Heart left ventricle (tissue), 16 donors: ENCODE results near the gene EIF6. TPM values are rescaled to one million over a fixed set of nuclear protein-coding genes. Genes with fewer than 3 reads are reported as not detected.
A peak's percentile ranks its signal among the peaks of the same experiment; 100 is the strongest.

ENCODE experiments used
- ATAC-seq, 4 donors: fragments of 200-7000 bp; cut with Tn5 transposase; one replicate each; pipeline ENCODE4 v1.9.1; 2020 to 2022; ENCODE audit warnings: moderate library complexity in 4 of 4, mild to moderate bottlenecking in 3 of 4, moderate number of reproducible peaks in 1 of 4
- DNase-seq, 5 donors: peaks; one replicate each; pipeline ENCODE4 v3.0.0-alpha.2; 2020
- H3K27ac ChIP-seq, 12 donors: fragments of 200-600 bp; sonication (generic) in 4 of 12; one replicate each; pipeline versions ENCODE4 v1.5.0 to v1.8.0; 2016 to 2022; ENCODE audit warnings: mild to moderate bottlenecking in 2 of 12
- H3K27me3 ChIP-seq, 9 donors: fragments of 200-600 bp; sonication (generic) in 2 of 9; one replicate each; pipeline versions ENCODE4 v1.5.1 to v1.8.0; 2016 to 2022; ENCODE audit warnings: mild to moderate bottlenecking in 3 of 9
- H3K36me3 ChIP-seq, 9 donors: fragments of 200-600 bp; sonication (generic) in 2 of 9; one replicate each; pipeline versions ENCODE4 v1.5.0 to v1.8.0; 2018 to 2022; ENCODE audit warnings: mild to moderate bottlenecking in 2 of 9
- H3K4me1 ChIP-seq, 12 donors: fragments of 200-600 bp; sonication (generic) in 4 of 12; one replicate each; pipeline versions ENCODE4 v1.5.0 to v1.8.0; 2016 to 2022; ENCODE audit warnings: mild to moderate bottlenecking in 3 of 12
- H3K4me3 ChIP-seq, 12 donors: fragments of 200-600 bp; sonication (generic) in 4 of 12; one replicate each; pipeline versions ENCODE4 v1.5.0 to v1.8.0; 2017 to 2022; ENCODE audit warnings: mild to moderate bottlenecking in 9 of 12, moderate library complexity in 4 of 12
- H3K9me3 ChIP-seq, 12 donors: fragments of 200-600 bp; sonication (generic) in 4 of 12; one replicate each; pipeline versions ENCODE4 v1.5.0 to v1.8.0; 2016 to 2022; ENCODE audit warnings: mild to moderate bottlenecking in 1 of 12
- POLR2A ChIP-seq, 2 donors: fragments of 450-650 bp; IDR thresholded peaks; one replicate each; pipeline ENCODE4 v1.6.1; 2017; ENCODE audit warnings: antibody characterized with exemption in 2 of 2, mild to moderate bottlenecking in 2 of 2, moderate library complexity in 2 of 2
- WGBS, 4 donors: extraction: QIAGEN DNeasy Blood & Tissue Kit in 2 of 4; methylation state at CpG; one replicate each; pipeline versions ENCODE4 v1.1.5 to v1.1.7; 2013 to 2018; 5-methylcytosine and 5-hydroxymethylcytosine counted together
- intact Hi-C, 10 donors: fragments of 100-400 bp; cut with DNase I; formaldehyde crosslinking; loops; one replicate each; pipeline versions ENCODE4 v1.11.1 to v1.14.2; 2022
- polyA plus RNA-seq, 2 donors: library from polyadenylated mRNA; stranded (reverse); fragments of 200-250 nt; gene quantifications; one replicate each; pipeline ENCODE4 v1.2.3, GENCODE V29; 2013
- total RNA-seq, 9 donors: library from RNA; depleted of rRNA in 2 of 9; stranded (reverse); fragments of >200 nt in 2 of 9; fragmentation: NEBNext Ultra II Directional in 3 of 9; extraction: Animal tissue kit (Norgen Biotek cat#: 25700) in 3 of 9; gene quantifications; one replicate each; pipeline versions ENCODE4 v1.1.0 to v1.2.4, GENCODE V29; 2016 to 2023
- TF ChIP-seq, protein P1 (sequence below), 12 donors: fragments of 200-600 bp; sonication (generic) in 4 of 12; IDR thresholded peaks; one replicate each; pipeline versions ENCODE4 v1.5.0 to v1.8.0; 2018 to 2022; ENCODE audit warnings: antibody characterized with exemption in 12 of 12, mild to moderate bottlenecking in 5 of 12
- donor health status: ischemic (EF 13 %, LVEDD 7.1; RV severe dilation, severe dysfunction).
- donor health status: healthy with polysubstance abuse.
- donor health status: DM: no; HTN: yes; CAD: no.
- donor health status: DM: no; HTN: no; CAD: no.
- donor health status: ischemic (EF 25% LVEDD 6.9; RV normal size, moderate dysfunction).
- donor health status: ischemic (EF 25% LVEDD 5.7; RV mildly dilated, moderate dysfunction).
- donor health status: healthy.
- donor health status: DM: yes; HTN: yes; CAD: no.
- donor health status: ischemic (EF 35%, LVEDD 5.7; RV mildly dilated, moderate dysfunction).
- donor health status: nonischemic (EF 11% LVEDD 7.7; RV severe dilation, severe dysfunction).
- donor health status: DM: yes; HTN: yes; CAD: no.
- donor health status: PGD.
- donor health status: ischemic (EF 29% LVEDD 5.4; RV normal size, mild dysfunction).
- donor health status: nonischemic (EF 23%, LVEDD 6.1; RV moderate dilation, normal function).

EIF6 gene
- total and polyA plus RNA-seq, 11 donors = 27.5 to 150 (median 42.1) TPM

DNA sequence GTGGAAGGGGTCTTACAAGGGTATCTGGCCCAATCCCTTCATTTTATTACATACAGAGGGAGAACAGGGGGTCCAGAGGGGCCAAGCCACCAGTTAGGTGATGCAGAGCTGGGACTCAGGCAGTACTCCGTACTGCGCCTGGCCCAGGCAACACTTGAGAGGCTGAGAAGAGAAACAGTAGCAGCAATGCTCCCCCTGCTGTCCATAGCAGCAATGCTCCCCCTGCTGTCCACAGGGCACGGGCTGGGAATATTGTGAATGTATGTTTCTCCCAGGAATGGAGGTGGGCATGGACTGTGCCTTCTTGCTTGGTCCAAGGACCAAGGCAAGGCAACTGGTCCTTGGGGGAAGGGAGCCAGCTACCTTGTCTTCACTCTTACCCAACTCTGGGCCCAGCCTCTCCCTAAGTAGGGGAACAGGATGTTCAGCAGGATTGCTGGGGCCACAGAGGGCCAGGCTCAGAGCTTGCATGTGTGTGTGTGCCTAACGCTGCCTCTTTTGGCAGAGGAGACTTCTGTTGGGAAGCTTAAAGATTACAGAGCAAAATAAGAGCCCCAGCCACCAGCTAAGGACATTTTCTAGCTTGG is 22.5 kb upstream of the EIF6 start:
- Histone ChIP-seq H3K27ac (peak overlapping the region; percentile 8 to 78 (median 56)), H3K4me3 (no peak overlapping the region), H3K27me3 (no peaks in the 10 kb centered on the region), H3K9me3 (no peaks in the 10 kb centered on the region), H3K4me1 (peaks cover 0 to 36% (median 18%) of the 10 kb centered on the region in 12 donors), H3K36me3 (peaks cover 0 to 25% (median 11%) of the 10 kb centered on the region in 9 donors)
- ATAC-seq = peak; percentile 37 to 61 (median 59)
- TF ChIP-seq POLR2A (IDR thresholded peaks at IDR 0.05) = no peak
- TF ChIP-seq, protein P1, sequence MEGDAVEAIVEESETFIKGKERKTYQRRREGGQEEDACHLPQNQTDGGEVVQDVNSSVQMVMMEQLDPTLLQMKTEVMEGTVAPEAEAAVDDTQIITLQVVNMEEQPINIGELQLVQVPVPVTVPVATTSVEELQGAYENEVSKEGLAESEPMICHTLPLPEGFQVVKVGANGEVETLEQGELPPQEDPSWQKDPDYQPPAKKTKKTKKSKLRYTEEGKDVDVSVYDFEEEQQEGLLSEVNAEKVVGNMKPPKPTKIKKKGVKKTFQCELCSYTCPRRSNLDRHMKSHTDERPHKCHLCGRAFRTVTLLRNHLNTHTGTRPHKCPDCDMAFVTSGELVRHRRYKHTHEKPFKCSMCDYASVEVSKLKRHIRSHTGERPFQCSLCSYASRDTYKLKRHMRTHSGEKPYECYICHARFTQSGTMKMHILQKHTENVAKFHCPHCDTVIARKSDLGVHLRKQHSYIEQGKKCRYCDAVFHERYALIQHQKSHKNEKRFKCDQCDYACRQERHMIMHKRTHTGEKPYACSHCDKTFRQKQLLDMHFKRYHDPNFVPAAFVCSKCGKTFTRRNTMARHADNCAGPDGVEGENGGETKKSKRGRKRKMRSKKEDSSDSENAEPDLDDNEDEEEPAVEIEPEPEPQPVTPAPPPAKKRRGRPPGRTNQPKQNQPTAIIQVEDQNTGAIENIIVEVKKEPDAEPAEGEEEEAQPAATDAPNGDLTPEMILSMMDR (IDR thresholded peaks at IDR 0.05) = peak; percentile 35 to 77 (median 62)
- intact Hi-C loops = loop anchor here in 3 of 10 donors (2.0 to 5.0 kb wide), 4 partner anchors 20 to 138 kb away; partner anchors contain the start of gene GDF5 (in 1 of the 3)
- peak in 2 of 5 donors; percentile 40 to 51 for DNase-seq
- WGBS, 4 donors = 20 to 52% (median 36%) methylated on average over 2 to 4 of the region's 4 CpGs

DNA sequence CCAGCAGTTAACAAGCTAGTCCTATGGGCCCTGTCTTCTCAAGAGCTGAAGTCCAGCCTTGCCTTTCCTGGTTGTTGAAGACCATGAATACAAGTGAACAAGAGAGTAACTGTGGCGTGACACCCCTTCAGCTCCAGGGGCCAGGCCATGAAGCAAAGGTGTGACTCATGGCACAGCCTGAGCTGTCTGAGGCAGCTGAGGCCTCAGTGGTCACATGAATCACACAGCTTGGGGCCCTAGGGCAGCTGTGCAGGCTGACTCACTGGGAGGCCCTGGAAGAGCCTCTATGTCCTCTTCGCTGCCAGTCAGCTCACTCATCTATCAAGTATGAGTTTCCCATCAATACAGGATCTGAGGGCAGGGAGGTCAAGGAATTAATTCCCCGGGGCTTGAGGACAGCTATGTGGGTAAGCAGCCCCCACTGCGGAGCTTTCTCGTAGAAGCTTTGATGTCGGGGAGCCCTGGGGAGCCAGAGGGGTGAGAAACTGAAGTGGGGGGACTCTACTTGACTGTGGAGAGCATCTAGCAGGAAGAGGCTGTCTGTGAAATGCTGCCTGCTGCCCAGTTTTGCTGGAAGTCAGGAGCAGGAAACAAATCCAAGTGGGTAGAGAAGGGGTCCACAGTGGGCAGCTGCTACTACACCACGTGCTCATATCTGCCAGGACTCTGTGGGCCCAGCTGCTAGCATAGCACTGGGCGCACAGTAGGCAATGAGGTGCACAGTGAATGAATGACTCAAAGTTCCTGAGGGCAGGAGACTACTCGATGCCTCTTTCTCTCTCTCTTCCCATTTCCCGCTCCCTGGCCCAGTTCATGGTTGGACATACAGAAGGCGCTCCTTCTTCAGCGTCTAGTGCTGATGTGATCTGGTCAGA is 21.3 kb upstream of the EIF6 start:
- intact Hi-C loops = loop anchor here in 7 of 10 donors (2.0 to 5.0 kb wide), 7 partner anchors 21 to 141 kb away; partner anchors contain the start of gene GDF5 (in 6 of the 7)
- H3K36me3 ChIP-seq = peaks cover 0 to 25% (median 8%) of the 10 kb centered on the region in 9 donors
- no peak overlapping the region for H3K4me3 ChIP-seq
- TF ChIP-seq, protein P1 (IDR thresholded peaks at IDR 0.05) = no peak
- TF ChIP-seq POLR2A (IDR thresholded peaks at IDR 0.05) = no peak
- WGBS, 4 donors = 88 to 92% (median 91%) methylated on average over 11 to 12 of the region's 12 CpGs
- H3K27ac ChIP-seq = peak overlapping the region in 3 of 12 donors; percentile 20 to 78 (median 48)
- H3K27me3 ChIP-seq = no peaks in the 10 kb centered on the region
- no peaks in the 10 kb centered on the region for H3K9me3 ChIP-seq
- peaks cover 0 to 36% (median 18%) of the 10 kb centered on the region in 12 donors for H3K4me1 ChIP-seq
- DNase-seq (peak in 1 of 5 donors; percentile 77), ATAC-seq (peak in 2 of 4 donors; percentile 42 to 60)

DNA sequence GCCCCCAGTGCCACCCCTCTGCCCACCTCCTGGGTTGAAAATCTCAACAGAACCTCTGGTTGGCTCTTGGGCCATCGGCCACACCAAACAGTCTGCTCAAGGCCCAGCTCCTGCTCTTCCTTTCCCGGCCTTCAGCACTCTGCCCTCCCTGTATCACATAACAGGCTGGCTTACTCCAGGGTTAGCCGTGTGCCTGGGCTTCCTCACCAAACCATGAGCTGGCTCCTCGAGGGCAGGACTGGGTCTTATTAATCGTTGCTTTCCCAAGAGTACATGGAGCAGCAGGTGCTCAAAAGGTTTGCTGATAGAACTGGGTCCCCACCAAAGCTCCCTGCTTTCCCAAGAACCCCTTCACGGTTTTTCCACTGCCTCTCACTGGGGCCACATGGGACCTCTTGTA is 20.4 kb upstream of the EIF6 start:
- Histone ChIP-seq H3K9me3 (no peaks in the 10 kb centered on the region), H3K4me3 (no peak overlapping the region), H3K27me3 (no peaks in the 10 kb centered on the region), H3K36me3 (peaks cover 0 to 21% (median 8%) of the 10 kb centered on the region in 9 donors), H3K27ac (peak overlapping the region in 1 of 12 donors; percentile 48), H3K4me1 (peaks cover 0 to 36% (median 18%) of the 10 kb centered on the region in 12 donors)
- ATAC-seq (no peak), DNase-seq (no peak)
- intact Hi-C loops = loop anchor here in 9 of 10 donors (1.0 to 5.0 kb wide), 7 partner anchors 37 to 142 kb away; partner anchors contain the start of gene GDF5 (in 6 of the 9)
- TF ChIP-seq, protein P1 (IDR thresholded peaks at IDR 0.05) = no peak
- no peak for TF ChIP-seq POLR2A (IDR thresholded peaks at IDR 0.05)
- 88 to 93% (median 90%) methylated on average over 6 of the region's 6 CpGs for WGBS, 4 donors
